GM10248 (cell line): ENCODE data around the gene KDM1B.

Experiments used
- CTCF ChIA-PET: fragments of 300-600 bp; sonication (Branson Sonifier 250); formaldehyde crosslinking; extraction: SDS; loops from one replicate; lab custom pipeline; 2021; ENCODE audit warnings: antibody characterized with exemption; lab: Yijun Ruan, JAX
- POLR2A ChIA-PET: fragments of 350-650 bp; sonication (Branson Sonifier 250); formaldehyde crosslinking; extraction: SDS; loops from one replicate; lab custom pipeline; 2020; ENCODE audit warnings: antibody characterized with exemption; lab: Yijun Ruan, JAX
- DNase-seq: peaks from one replicate; pipeline ENCODE4 v3.0.0; 2012; ENCODE audit errors: extremely low spot score
- TF ChIP-seq, protein P1 (sequence below): IDR thresholded peaks from 2 replicates; pipeline ENCODE4 v1.5.1; 2012; ENCODE audit warnings: mild to moderate bottlenecking, low read depth; ENCODE audit errors: extremely low read depth, missing control alignments, control extremely low read depth

The KDM1B gene

GRCh38 chr6:18119236-18119635, 36.0 kb upstream of the KDM1B start:
- TF ChIP-seq, protein P1, sequence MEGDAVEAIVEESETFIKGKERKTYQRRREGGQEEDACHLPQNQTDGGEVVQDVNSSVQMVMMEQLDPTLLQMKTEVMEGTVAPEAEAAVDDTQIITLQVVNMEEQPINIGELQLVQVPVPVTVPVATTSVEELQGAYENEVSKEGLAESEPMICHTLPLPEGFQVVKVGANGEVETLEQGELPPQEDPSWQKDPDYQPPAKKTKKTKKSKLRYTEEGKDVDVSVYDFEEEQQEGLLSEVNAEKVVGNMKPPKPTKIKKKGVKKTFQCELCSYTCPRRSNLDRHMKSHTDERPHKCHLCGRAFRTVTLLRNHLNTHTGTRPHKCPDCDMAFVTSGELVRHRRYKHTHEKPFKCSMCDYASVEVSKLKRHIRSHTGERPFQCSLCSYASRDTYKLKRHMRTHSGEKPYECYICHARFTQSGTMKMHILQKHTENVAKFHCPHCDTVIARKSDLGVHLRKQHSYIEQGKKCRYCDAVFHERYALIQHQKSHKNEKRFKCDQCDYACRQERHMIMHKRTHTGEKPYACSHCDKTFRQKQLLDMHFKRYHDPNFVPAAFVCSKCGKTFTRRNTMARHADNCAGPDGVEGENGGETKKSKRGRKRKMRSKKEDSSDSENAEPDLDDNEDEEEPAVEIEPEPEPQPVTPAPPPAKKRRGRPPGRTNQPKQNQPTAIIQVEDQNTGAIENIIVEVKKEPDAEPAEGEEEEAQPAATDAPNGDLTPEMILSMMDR, result no peak
- POLR2A ChIA-PET, result no interaction called here
- no peak for DNase-seq
- CTCF ChIA-PET, result interaction anchor here (0.7 to 1.7 kb wide), 2 partner anchors 9 to 16 kb away, joined by 3 to 4 read pairs; no protein-coding TSS in a partner anchor

DNA sequence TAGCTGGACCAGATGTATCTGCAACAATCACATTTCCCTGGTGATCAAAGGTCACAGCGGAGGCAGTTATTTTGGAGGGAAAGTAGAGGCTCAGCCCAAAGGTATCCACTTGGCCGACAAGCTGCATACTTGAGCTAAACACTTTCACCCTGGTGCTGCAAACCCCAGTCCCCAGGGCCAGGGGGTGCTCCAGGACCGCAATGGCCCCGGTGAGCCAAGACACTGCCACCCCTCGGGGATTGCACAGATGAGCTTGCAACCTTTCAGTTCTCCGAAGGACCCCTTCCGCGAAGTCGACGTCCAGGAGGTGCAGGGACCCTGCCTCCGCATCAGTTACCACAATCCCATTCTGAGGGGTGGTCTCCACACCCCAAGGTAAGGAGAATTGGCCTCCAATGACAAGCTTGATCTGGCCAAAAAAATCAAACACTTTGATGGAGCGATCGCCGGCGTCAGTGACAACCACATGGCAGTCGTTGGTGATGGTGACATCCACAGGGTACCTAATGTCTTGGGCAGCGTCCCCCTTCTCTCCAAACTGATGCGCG, 33.6 kb upstream of the KDM1B start:
- POLR2A ChIA-PET, result interaction anchor here (0.5 kb wide), 1 partner anchor 426 kb away, joined by 3 read pairs; no protein-coding TSS in a partner anchor
- TF ChIP-seq, protein P1, result peak; percentile 47
- DNase-seq, result no peak
- CTCF ChIA-PET, result interaction anchor here (1.0 to 2.3 kb wide), 17 partner anchors 11 to 965 kb away, joined by 3 to 9 read pairs (median 4); no protein-coding TSS in a partner anchor

GRCh38 chr6:18122128-18123093, 32.8 kb upstream of the KDM1B start, which contains the start of gene NHLRC1:
Gene NHLRC1 (minus strand): TSS chr6:18122677. CDS start chr6:18122606, 71 bp downstream.
- DNase-seq, result peak; percentile 82
- ChIA-PET CTCF (interaction anchor here (0.8 to 2.3 kb wide), 19 partner anchors 9 to 966 kb away, joined by 3 to 9 read pairs (median 4); no protein-coding TSS in a partner anchor), POLR2A (no interaction called here)
- TF ChIP-seq, protein P1, result peak; percentile 83

GRCh38 chr6:18126121-18126520, 29.1 kb upstream of the KDM1B start:
- TF ChIP-seq, protein P1, result no peak
- DNase-seq, result no peak
- ChIA-PET POLR2A (no interaction called here), CTCF (interaction anchor here (1.0 to 1.8 kb wide), 2 partner anchors 8 to 57 kb away, joined by 4 to 5 read pairs; no protein-coding TSS in a partner anchor)

- DNase-seq, result no peak
- TF ChIP-seq, protein P1, result no peak
- CTCF ChIA-PET, result interaction anchor here (1.3 to 1.5 kb wide), 2 partner anchors 9 to 11 kb away, joined by 4 to 9 read pairs; no protein-coding TSS in a partner anchor
- POLR2A ChIA-PET, result no interaction called here
Observed at GRCh38 chr6:18132346-18132745, 22.9 kb upstream of the KDM1B start.

DNA sequence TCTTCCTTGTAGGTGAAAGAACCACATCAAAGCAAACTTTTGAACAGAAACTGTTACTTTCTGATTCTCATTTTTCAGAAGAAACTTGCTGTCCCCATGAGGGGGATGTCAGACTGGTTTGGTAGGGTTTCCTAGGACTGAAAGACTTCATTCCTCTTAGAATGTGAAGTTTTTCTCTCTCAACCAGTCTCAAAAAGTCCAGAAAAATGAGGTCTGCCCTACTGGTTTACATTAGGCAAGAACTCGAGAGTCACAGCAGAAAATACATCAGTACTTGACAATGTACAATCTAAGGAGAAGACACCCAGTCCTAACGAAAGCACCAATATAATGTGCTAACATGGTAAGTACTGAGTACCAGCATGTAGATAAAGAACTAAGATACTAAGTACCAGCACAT, 20.1 kb upstream of the KDM1B start:
- CTCF ChIA-PET, result interaction anchor here (1.1 to 1.6 kb wide), 2 partner anchors 10 to 17 kb away, joined by 3 to 5 read pairs; no protein-coding TSS in a partner anchor
- POLR2A ChIA-PET, result no interaction called here
- no peak for DNase-seq
- TF ChIP-seq, protein P1, result no peak
